ENCODE results near the gene LRRC55. TPM values are rescaled to one million over a fixed set of nuclear protein-coding genes. Genes with fewer than 3 reads are reported as not detected.

LRRC55 gene
- total RNA-seq = under 0.01 TPM

GRCh38 chr11:57181678-57182305, at the start of gene LRRC55:
Gene LRRC55, plus strand, starts transcription at chr11:57181953. Its CDS starts 70 bp downstream, at chr11:57182023.
- DNase-seq (ENCODE audit: low read depth in 2 of 3, low spot score in 2 of 3) = no peak

GRCh38 chr11:57133366-57134038, 48.3 kb upstream of the LRRC55 start:
- DNase-seq (ENCODE audit: low read depth in 2 of 3, low spot score in 2 of 3) = no peak

- DNase-seq (ENCODE audit: low read depth in 2 of 3, low spot score in 2 of 3) = no peak
These were observed 47.5 kb upstream of the LRRC55 start for GRCh38 chr11:57134284-57134683.

- DNase-seq (ENCODE audit: low read depth in 2 of 3, low spot score in 2 of 3) = no peak
These were observed 46.6 kb upstream of the LRRC55 start for GRCh38 chr11:57135020-57135751.

GRCh38 chr11:57140568-57140967, 41.2 kb upstream of the LRRC55 start:
- no peak for DNase-seq (ENCODE audit: low read depth in 2 of 3, low spot score in 2 of 3)

- DNase-seq (ENCODE audit: low read depth in 2 of 3, low spot score in 2 of 3) = no peak
These were observed 38.3 kb upstream of the LRRC55 start for GRCh38 chr11:57143459-57143858.

- DNase-seq (ENCODE audit: low read depth in 2 of 3, low spot score in 2 of 3) = no peak
These were observed 37.7 kb upstream of the LRRC55 start for GRCh38 chr11:57144075-57144474.

- DNase-seq (ENCODE audit: low read depth in 2 of 3, low spot score in 2 of 3) = no peak
These were observed 37.0 kb upstream of the LRRC55 start for GRCh38 chr11:57144531-57145320.

- no peak for DNase-seq (ENCODE audit: low read depth in 2 of 3, low spot score in 2 of 3)
These were observed 35.5 kb upstream of the LRRC55 start for GRCh38 chr11:57146301-57146700.

- DNase-seq (ENCODE audit: low read depth in 2 of 3, low spot score in 2 of 3) = no peak
These were observed 33.1 kb upstream of the LRRC55 start for GRCh38 chr11:57148621-57149020.

- DNase-seq (ENCODE audit: low read depth in 2 of 3, low spot score in 2 of 3) = no peak
These were observed 31.3 kb upstream of the LRRC55 start for GRCh38 chr11:57150454-57150917.

- DNase-seq (ENCODE audit: low read depth in 2 of 3, low spot score in 2 of 3) = no peak
These were observed 29.6 kb upstream of the LRRC55 start for GRCh38 chr11:57152134-57152533.

GRCh38 chr11:57153448-57153847, 28.3 kb upstream of the LRRC55 start:
- DNase-seq (ENCODE audit: low read depth in 2 of 3, low spot score in 2 of 3) = no peak

GRCh38 chr11:57154739-57155138, 27.0 kb upstream of the LRRC55 start:
- DNase-seq (ENCODE audit: low read depth in 2 of 3, low spot score in 2 of 3) = no peak

GRCh38 chr11:57155400-57155799, 26.4 kb upstream of the LRRC55 start:
- no peak for DNase-seq (ENCODE audit: low read depth in 2 of 3, low spot score in 2 of 3)

GRCh38 chr11:57155838-57156607, 25.7 kb upstream of the LRRC55 start:
- no peak for DNase-seq (ENCODE audit: low read depth in 2 of 3, low spot score in 2 of 3)

- DNase-seq (ENCODE audit: low read depth in 2 of 3, low spot score in 2 of 3) = no peak
These were observed 24.8 kb upstream of the LRRC55 start for GRCh38 chr11:57156928-57157327.

GRCh38 chr11:57157624-57158023, 24.1 kb upstream of the LRRC55 start:
- DNase-seq (ENCODE audit: low read depth in 2 of 3, low spot score in 2 of 3) = no peak

GRCh38 chr11:57158180-57158579, 23.6 kb upstream of the LRRC55 start:
- DNase-seq (ENCODE audit: low read depth in 2 of 3, low spot score in 2 of 3) = no peak

- no peak for DNase-seq (ENCODE audit: low read depth in 2 of 3, low spot score in 2 of 3)
These were observed 23.2 kb upstream of the LRRC55 start for GRCh38 chr11:57158599-57158998.

Data from hematopoietic multipotent progenitor cell (in vitro differentiated cells).